MV-4-11 (cell line): ENCODE data around the gene CHD2.
A peak's percentile ranks its signal among the peaks of the same experiment; 100 is the strongest.

Experiments
- DNase-seq: peaks from one replicate; lab custom pipeline; 2025; lab: John Stamatoyannopoulos, UW

Gene CHD2

GRCh38 chr15:92885224-92886041 is 14.7 kb upstream of the CHD2 start:
- no peak for DNase-seq

GRCh38 chr15:92886042-92886537 is 14.0 kb upstream of the CHD2 start:
- DNase-seq: no peak

GRCh38 chr15:92886815-92887214 is 13.3 kb upstream of the CHD2 start:
- no peak for DNase-seq

- no peak for DNase-seq
Observed at GRCh38 chr15:92887869-92888268, 12.3 kb upstream of the CHD2 start.

- DNase-seq: no peak
Observed at GRCh38 chr15:92889390-92890107, 10.6 kb upstream of the CHD2 start.

- no peak for DNase-seq
Observed at GRCh38 chr15:92891533-92892200, 8.5 kb upstream of the CHD2 start.

- no peak for DNase-seq
Observed at GRCh38 chr15:92892201-92892555, 7.9 kb upstream of the CHD2 start.

GRCh38 chr15:92893200-92893599 is 6.9 kb upstream of the CHD2 start:
- no peak for DNase-seq

GRCh38 chr15:92896561-92896960 is 3.6 kb upstream of the CHD2 start:
- DNase-seq: no peak

- no peak for DNase-seq
Observed at GRCh38 chr15:92897620-92898019, 2.5 kb upstream of the CHD2 start.

GRCh38 chr15:92898988-92899582 is 1.0 kb upstream of the CHD2 start:
- DNase-seq: no peak

GRCh38 chr15:92899601-92899947 is 550 bp upstream of the CHD2 start:
- peak; percentile 68 for DNase-seq

- no peak for DNase-seq
Observed at GRCh38 chr15:92900731-92901071, 577 bp downstream of the CHD2 start.

- no peak for DNase-seq
Observed at GRCh38 chr15:92901072-92901761, 1.1 kb downstream of the CHD2 start.

- DNase-seq: no peak
Observed at GRCh38 chr15:92901995-92902394, 1.9 kb downstream of the CHD2 start.

GRCh38 chr15:92902737-92903593 is 2.8 kb downstream of the CHD2 start:
- DNase-seq: peak; percentile 28

GRCh38 chr15:92903631-92903965 is 3.5 kb downstream of the CHD2 start:
- peak; percentile 56 for DNase-seq

- DNase-seq: peak; percentile 98
Observed at GRCh38 chr15:92903966-92904721, 4.0 kb downstream of the CHD2 start.

GRCh38 chr15:92904722-92905571 is 4.8 kb downstream of the CHD2 start:
- no peak for DNase-seq
